GM23338 (cell line): Measurements from ENCODE around the gene SAMD13. TPM values are rescaled to one million over a fixed set of nuclear protein-coding genes. Genes with fewer than 3 reads are reported as not detected.

Experiments
- ATAC-seq: fragments of 200-7000 bp; cut with Tn5 transposase; 3 replicates; pipeline ENCODE4 v1.9.1; 2020
- DNase-seq: peaks from one replicate; pipeline ENCODE4 v3.0.0-alpha.2; 2015; ENCODE audit warnings: low spot score
- H2AFZ ChIP-seq: fragments of 200-600 bp; sonication (generic); 2 replicates; pipeline ENCODE4 v1.8.0; 2016; ENCODE audit warnings: antibody characterized with exemption, mild to moderate bottlenecking, moderate library complexity
- H3F3A ChIP-seq: fragments of 200-600 bp; sonication (generic); replicated peaks from 2 replicates; pipeline ENCODE4 v1.8.0; 2017; ENCODE audit warnings: antibody characterized with exemption, mixed run types, low read depth
- H3K27ac ChIP-seq: fragments of 200-600 bp; sonication (generic); 2 replicates; pipeline ENCODE4 v1.6.1; 2016; ENCODE audit warnings: low read depth
- H3K27me3 ChIP-seq: fragments of 200-600 bp; sonication (generic); 2 replicates; pipeline ENCODE4 v1.8.0; 2016; ENCODE audit warnings: mild to moderate bottlenecking, mixed run types, moderate library complexity; ENCODE audit not compliant: insufficient read depth
- H3K36me3 ChIP-seq: fragments of 200-600 bp; sonication (generic); 2 replicates; pipeline ENCODE4 v1.8.0; 2016; ENCODE audit warnings: mild to moderate bottlenecking; ENCODE audit not compliant: insufficient read depth
- H3K4me1 ChIP-seq: fragments of 200-600 bp; sonication (generic); 2 replicates; pipeline ENCODE4 v1.8.0; 2016; ENCODE audit warnings: mild to moderate bottlenecking, moderate library complexity; ENCODE audit not compliant: insufficient read depth
- H3K4me2 ChIP-seq: fragments of 200-600 bp; sonication (generic); 2 replicates; pipeline ENCODE4 v1.7.1; 2017; ENCODE audit warnings: mixed run types
- H3K4me3 ChIP-seq: fragments of 200-600 bp; sonication (generic); 2 replicates; pipeline ENCODE4 v1.6.1; 2016; ENCODE audit warnings: mixed run types
- H3K79me2 ChIP-seq: fragments of 200-600 bp; sonication (generic); replicated peaks from 2 replicates; pipeline ENCODE4 v1.8.0; 2017; ENCODE audit warnings: mild to moderate bottlenecking; ENCODE audit not compliant: insufficient read depth
- H3K9me2 ChIP-seq: fragments of 200-600 bp; sonication (generic); 2 replicates; pipeline ENCODE4 v1.8.0; 2017; ENCODE audit not compliant: insufficient read depth
- H4K20me1 ChIP-seq: fragments of 200-600 bp; sonication (generic); replicated peaks from 2 replicates; pipeline ENCODE4 v1.8.0; 2017; ENCODE audit warnings: mild to moderate bottlenecking; ENCODE audit not compliant: insufficient read depth
- H3K27ac Mint-ChIP-seq: 2 replicates; pipeline ENCODE4 v1.8.0; 2020; ENCODE audit warnings: inconsistent platforms, mild to moderate bottlenecking, moderate library complexity, mixed read lengths
- H3K27me3 Mint-ChIP-seq: 3 replicates; pipeline ENCODE4 v1.8.0; 2022; ENCODE audit warnings: low read depth, mild to moderate bottlenecking, moderate library complexity, mixed read lengths, inconsistent platforms; ENCODE audit not compliant: insufficient read depth, poor library complexity
- H3K36me3 Mint-ChIP-seq: 3 replicates; pipeline ENCODE4 v1.8.0; 2021; ENCODE audit warnings: low read depth, mild to moderate bottlenecking, inconsistent platforms, moderate library complexity, mixed read lengths
- H3K4me1 Mint-ChIP-seq: 3 replicates; pipeline ENCODE4 v1.8.0; 2020; ENCODE audit warnings: mild to moderate bottlenecking, inconsistent platforms, mixed read lengths
- H3K4me3 Mint-ChIP-seq: 3 replicates; pipeline ENCODE4 v1.8.0; 2021; ENCODE audit warnings: moderate library complexity, mild to moderate bottlenecking, inconsistent platforms, mixed read lengths
- H3K9me3 Mint-ChIP-seq: 3 replicates; pipeline ENCODE4 v1.8.0; 2020; ENCODE audit warnings: moderate library complexity, mild to moderate bottlenecking, inconsistent platforms, mixed read lengths
- CREB1 ChIP-seq: fragments of 250-450 bp; sonication (Bioruptor Pico); IDR thresholded peaks from 2 replicates; pipeline ENCODE4 v1.5.0; 2020; ENCODE audit warnings: low read depth, mild to moderate bottlenecking, moderate library complexity
- CTCF ChIP-seq, 2 experiments: fragments of 200-600 bp in 1 of 2; sonication (generic) in 1 of 2; conservative IDR thresholded peaks; 2 replicates each; pipeline versions ENCODE4 v1.5.1 to v1.6.1; 2016 to 2017; ENCODE audit warnings: antibody characterized with exemption in 2 of 2, low read depth in 2 of 2, mild to moderate bottlenecking in 2 of 2, moderate library complexity in 1 of 2
- ETS1 ChIP-seq: IDR thresholded peaks from 2 replicates; pipeline ENCODE4 v1.6.1; 2016; ENCODE audit warnings: antibody characterized with exemption
- EZH2 ChIP-seq: fragments of 200-600 bp; sonication (generic); IDR thresholded peaks from one replicate; pipeline ENCODE4 v1.8.0; 2017; ENCODE audit warnings: antibody characterized with exemption, mild to moderate bottlenecking, low read depth; ENCODE audit not compliant: unreplicated experiment
- EZH2phosphoT487 ChIP-seq: fragments of 200-600 bp; sonication (generic); IDR thresholded peaks from one replicate; pipeline ENCODE4 v1.8.1; 2018; ENCODE audit warnings: antibody characterized with exemption; ENCODE audit not compliant: unreplicated experiment
- JUNB ChIP-seq: IDR thresholded peaks from one replicate; pipeline ENCODE4 v1.6.1; 2016; ENCODE audit warnings: antibody characterized with exemption; ENCODE audit not compliant: unreplicated experiment
- NANOG ChIP-seq: IDR thresholded peaks from 2 replicates; pipeline ENCODE4 v1.6.1; 2016; ENCODE audit warnings: antibody characterized with exemption, borderline replicate concordance
- POLR2AphosphoS5 ChIP-seq: IDR thresholded peaks from 2 replicates; pipeline ENCODE4 v1.6.1; 2016; ENCODE audit warnings: antibody characterized with exemption, low read depth
- REST ChIP-seq: IDR thresholded peaks from one replicate; pipeline ENCODE4 v1.6.1; 2018; ENCODE audit warnings: antibody characterized with exemption; ENCODE audit not compliant: unreplicated experiment
- ZNF114 ChIP-seq: fragments of 250-450 bp; sonication (Bioruptor Pico); IDR thresholded peaks from 2 replicates; pipeline ENCODE4 v1.5.0; 2020; ENCODE audit warnings: mild to moderate bottlenecking, moderate library complexity
- ZNF331 ChIP-seq: fragments of 250-450 bp; sonication (Bioruptor Pico); IDR thresholded peaks from 2 replicates; pipeline ENCODE4 v1.5.0; 2020; ENCODE audit warnings: low read depth, mild to moderate bottlenecking, moderate library complexity
- ZNF462 ChIP-seq: fragments of 250-450 bp; sonication (Bioruptor Pico); IDR thresholded peaks from 2 replicates; pipeline ENCODE4 v1.5.0; 2020; ENCODE audit warnings: mild to moderate bottlenecking, moderate library complexity
- polyA plus RNA-seq: library from polyadenylated mRNA; unstranded; fragments of >200 nt; fragmentation: Nextera tagmentation; extraction: Ambion mirVana; gene quantifications from 2 replicates; pipeline ENCODE4 v1.2.1, GENCODE V29; 2016
- total RNA-seq: library from RNA; depleted of rRNA; stranded (reverse); fragments of >200 nt; shearing (Covaris generic); gene quantifications from 2 replicates; pipeline ENCODE4 v1.2.3, GENCODE V29; 2014

SAMD13 gene
- total and polyA plus RNA-seq, 2 experiments from 2014 or later = 2.5 to 3.6 TPM

- TF ChIP-seq CTCF (conservative IDR thresholded peaks at IDR 0.05; ENCODE audit: low read depth in 2 of 2) (no peak), EZH2phosphoT487 (no peak), ZNF114 (CRISPR knock-in tag) (no peak), CREB1 (CRISPR knock-in tag) (no peak), NANOG (no peak), EZH2 (no peak)
Observed at GRCh38 chr1:84365225-84366221, 64.0 kb downstream of the SAMD13 start (continued).

- Histone ChIP-seq H3K9me2 (peaks cover 10% of the 10 kb centered on the region; the same call in 1 of the 2 replicates), H4K20me1 (no peaks in the 10 kb centered on the region), H3K27ac (no peak overlapping the region), H3K4me3 (no peak overlapping the region), H3F3A (no peaks in the 10 kb centered on the region), H2AFZ (no peak overlapping the region), H3K4me1 (no peaks in the 10 kb centered on the region), H3K36me3 (no peaks in the 10 kb centered on the region), H3K4me2 (no peak overlapping the region), H3K79me2 (no peaks in the 10 kb centered on the region), H3K27me3 (no peaks in the 10 kb centered on the region)
- Mint-ChIP-seq H3K27ac (no peak overlapping the region), H3K4me3 (no peak overlapping the region), H3K4me1 (no peaks in the 10 kb centered on the region), H3K9me3 (no peaks in the 10 kb centered on the region), H3K27me3 (peaks cover 2% of the 10 kb centered on the region), H3K36me3 (no peaks in the 10 kb centered on the region)
- DNase-seq (no peak), ATAC-seq (no peak)
- TF ChIP-seq JUNB (no peak), POLR2AphosphoS5 (no peak), ZNF331 (CRISPR knock-in tag) (no peak), ETS1 (no peak), ZNF462 (CRISPR knock-in tag) (no peak), REST (no peak)
Observed at GRCh38 chr1:84366786-84367185, 65.3 kb downstream of the SAMD13 start.
